GM20000 (cell line): Measurements from ENCODE around the gene CARD18.

Experiments used
- DNase-seq: peaks from one replicate; pipeline ENCODE4 v3.0.0; 2012; ENCODE audit warnings: low spot score
- CTCF ChIP-seq: IDR thresholded peaks from 2 replicates; pipeline ENCODE4 v1.5.1; 2012; ENCODE audit warnings: mild to moderate bottlenecking, control low read depth; ENCODE audit errors: extremely low read depth, missing control alignments

CARD18 gene

GRCh38 chr11:105144887-105145286, 5.3 kb upstream of the CARD18 start:
- no peak for TF ChIP-seq CTCF
- no peak for DNase-seq

GRCh38 chr11:105142167-105142566, 2.6 kb upstream of the CARD18 start:
- no peak for DNase-seq
- no peak for TF ChIP-seq CTCF

- no peak for DNase-seq
- TF ChIP-seq CTCF = no peak
Observed at GRCh38 chr11:105137286-105137685, 2.3 kb downstream of the CARD18 start.

- TF ChIP-seq CTCF = no peak
Observed at GRCh38 chr11:105135883-105136282, 3.7 kb downstream of the CARD18 start.

GRCh38 chr11:105132716-105133511, 6.7 kb downstream of the CARD18 start:
- DNase-seq = no peak
- TF ChIP-seq CTCF = no peak

More at GRCh38 chr11:105135883-105136282, 3.7 kb downstream of the CARD18 start:
- DNase-seq = no peak

GRCh38 chr11:105130189-105130813, 9.3 kb downstream of the CARD18 start:
- no peak for TF ChIP-seq CTCF
- DNase-seq = no peak

- TF ChIP-seq CTCF = no peak
- DNase-seq = no peak
Observed at GRCh38 chr11:105124756-105125155, 14.8 kb downstream of the CARD18 start.
